HG02642 (cell line): ENCODE measurements around the gene SLITRK4.

Source experiments
- ATAC-seq: cut with Tn5 transposase; IDR thresholded peaks from one replicate; pipeline ENCODE4 v1.9.1; 2021; ENCODE audit warnings: mild to moderate bottlenecking; ENCODE audit not compliant: unreplicated experiment, poor library complexity

The SLITRK4 gene

GRCh38 chrX:143580266-143580665, 55.6 kb downstream of the SLITRK4 start:
- ATAC-seq = no peak
